ENCODE measurements around the gene MYH9. TPM values are rescaled to one million over a fixed set of nuclear protein-coding genes. Genes with fewer than 3 reads are reported as not detected.
A peak's percentile ranks its signal among the peaks of the same experiment; 100 is the strongest.

The MYH9 gene
- polyA plus RNA-seq, 1 donor from 2014 or later, result 7.1 TPM

DNA sequence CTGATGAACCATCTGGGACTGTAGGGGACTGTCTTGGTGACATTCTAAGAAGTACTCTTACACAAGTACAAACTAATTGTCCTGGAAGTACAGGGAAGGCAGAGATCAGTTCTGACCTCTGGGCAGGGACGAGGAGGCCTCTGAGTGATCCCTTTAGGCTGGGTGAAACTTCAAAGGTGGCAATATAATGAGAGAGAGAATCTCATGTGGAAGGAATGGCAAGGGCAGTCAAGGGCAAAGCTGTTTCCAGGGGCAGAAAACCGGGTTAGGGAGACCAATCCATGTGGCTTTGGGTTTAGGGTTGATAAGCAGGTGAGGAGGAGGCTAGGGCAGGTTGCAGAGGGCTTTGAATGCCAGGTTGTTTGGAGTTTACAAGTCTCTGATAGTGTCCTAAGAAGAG, 21.3 kb upstream of the MYH9 start:
- no peaks in the 10 kb centered on the region for H3K27me3 ChIP-seq (ENCODE audit: insufficient read depth, low read depth, low read length)
- no peak overlapping the region for H3K9ac ChIP-seq (ENCODE audit: low read length)
- H4K20me1 ChIP-seq (ENCODE audit: insufficient read depth), result no peaks in the 10 kb centered on the region
- no peak overlapping the region for H3K4me2 ChIP-seq (ENCODE audit: low read length)
- no peaks in the 10 kb centered on the region for H3K9me3 ChIP-seq (ENCODE audit: low read length)
- H3K27ac ChIP-seq (ENCODE audit: low read length), result no peak overlapping the region
- no peaks in the 10 kb centered on the region for H3K9me2 ChIP-seq (ENCODE audit: insufficient read depth, low read length)
- no peaks in the 10 kb centered on the region for H3K36me3 ChIP-seq (ENCODE audit: insufficient read depth, low read length)
- no peak overlapping the region for H2AFZ ChIP-seq (ENCODE audit: low read depth, low read length)
- no peaks in the 10 kb centered on the region for H3F3A ChIP-seq (ENCODE audit: insufficient read depth, low read length, poor library complexity, severe bottlenecking)
- TF ChIP-seq EZH2 (IDR thresholded peaks at IDR 0.05; ENCODE audit: borderline replicate concordance, insufficient read depth, low read length, poor library complexity, severe bottlenecking) (no peak), REST (IDR thresholded peaks at IDR 0.05; ENCODE audit: borderline replicate concordance) (no peak)
- peak overlapping the region; percentile 67 for H3K4me3 ChIP-seq (ENCODE audit: low read length)
- no peaks in the 10 kb centered on the region for H3K79me2 ChIP-seq (replicated peaks; ENCODE audit: insufficient read depth, low read length)

GRCh38 chr22:36406721-36407120, 19.0 kb upstream of the MYH9 start:
- no peaks in the 10 kb centered on the region for H3F3A ChIP-seq (ENCODE audit: insufficient read depth, low read length, poor library complexity, severe bottlenecking)
- no peaks in the 10 kb centered on the region for H4K20me1 ChIP-seq (ENCODE audit: insufficient read depth)
- H3K9ac ChIP-seq (ENCODE audit: low read length), result no peak overlapping the region
- H3K4me3 ChIP-seq (ENCODE audit: low read length), result no peak overlapping the region
- H3K27me3 ChIP-seq (ENCODE audit: insufficient read depth, low read depth, low read length), result no peaks in the 10 kb centered on the region
- H3K9me3 ChIP-seq (ENCODE audit: low read length), result no peaks in the 10 kb centered on the region
- no peak overlapping the region for H2AFZ ChIP-seq (ENCODE audit: low read depth, low read length)
- H3K79me2 ChIP-seq (replicated peaks; ENCODE audit: insufficient read depth, low read length), result no peaks in the 10 kb centered on the region
- TF ChIP-seq REST (IDR thresholded peaks at IDR 0.05; ENCODE audit: borderline replicate concordance), result no peak
- TF ChIP-seq EZH2 (IDR thresholded peaks at IDR 0.05; ENCODE audit: borderline replicate concordance, insufficient read depth, low read length, poor library complexity, severe bottlenecking), result no peak
- no peak for TF ChIP-seq CTCF (IDR thresholded peaks at IDR 0.05; ENCODE audit: poor library complexity, severe bottlenecking)
- TF ChIP-seq TAF1 (IDR thresholded peaks at IDR 0.05; ENCODE audit: low read depth), result no peak
- no peak for TF ChIP-seq EP300 (conservative IDR thresholded peaks at IDR 0.05; ENCODE audit: poor library complexity, severe bottlenecking)
- TF ChIP-seq MXI1 (conservative IDR thresholded peaks at IDR 0.05; ENCODE audit: poor library complexity, severe bottlenecking), result no peak
- H3K4me2 ChIP-seq (ENCODE audit: low read length), result no peak overlapping the region
- H3K27ac ChIP-seq (ENCODE audit: low read length), result no peak overlapping the region
- H3K9me2 ChIP-seq (ENCODE audit: insufficient read depth, low read length), result no peaks in the 10 kb centered on the region
- H3K36me3 ChIP-seq (ENCODE audit: insufficient read depth, low read length), result no peaks in the 10 kb centered on the region
